ENCODE results near the gene SLC39A11.

Gene SLC39A11

GRCh38 chr17:72976971-72977770 lies 115.3 kb downstream of the SLC39A11 start:
- DNase-seq (ENCODE audit: low spot score), result peak; percentile 96

- DNase-seq (ENCODE audit: low spot score), result no peak
These were observed 117.0 kb downstream of the SLC39A11 start for GRCh38 chr17:72975509-72975908.

GRCh38 chr17:72974605-72975232 lies 117.8 kb downstream of the SLC39A11 start:
- peak; percentile 48 for DNase-seq (ENCODE audit: low spot score)

GRCh38 chr17:72972263-72972951 lies 120.1 kb downstream of the SLC39A11 start:
- no peak for DNase-seq (ENCODE audit: low spot score)

- DNase-seq (ENCODE audit: low spot score), result no peak
These were observed 121.1 kb downstream of the SLC39A11 start for GRCh38 chr17:72971226-72971880.

GRCh38 chr17:72970797-72971196 lies 121.7 kb downstream of the SLC39A11 start:
- peak; percentile 15 for DNase-seq (ENCODE audit: low spot score)

- no peak for DNase-seq (ENCODE audit: low spot score)
These were observed 122.2 kb downstream of the SLC39A11 start for GRCh38 chr17:72970246-72970645.

GRCh38 chr17:72969293-72969906 lies 123.1 kb downstream of the SLC39A11 start:
- DNase-seq (ENCODE audit: low spot score), result no peak

- no peak for DNase-seq (ENCODE audit: low spot score)
These were observed 123.7 kb downstream of the SLC39A11 start for GRCh38 chr17:72968798-72969197.

GRCh38 chr17:72967977-72968585 lies 124.4 kb downstream of the SLC39A11 start:
- peak; percentile 7 for DNase-seq (ENCODE audit: low spot score)

- DNase-seq (ENCODE audit: low spot score), result no peak
These were observed 125.1 kb downstream of the SLC39A11 start for GRCh38 chr17:72967277-72967970.

GRCh38 chr17:72962106-72962505 lies 130.4 kb downstream of the SLC39A11 start:
- no peak for DNase-seq (ENCODE audit: low spot score)

- DNase-seq (ENCODE audit: low spot score), result no peak
These were observed 136.9 kb downstream of the SLC39A11 start for GRCh38 chr17:72955391-72956140.

GRCh38 chr17:72954579-72954978 lies 137.9 kb downstream of the SLC39A11 start:
- DNase-seq (ENCODE audit: low spot score), result no peak

GRCh38 chr17:72953621-72954020 lies 138.9 kb downstream of the SLC39A11 start:
- peak; percentile 47 for DNase-seq (ENCODE audit: low spot score)

- no peak for DNase-seq (ENCODE audit: low spot score)
These were observed 139.7 kb downstream of the SLC39A11 start for GRCh38 chr17:72952641-72953315.

GRCh38 chr17:72952220-72952619 lies 140.3 kb downstream of the SLC39A11 start:
- DNase-seq (ENCODE audit: low spot score), result no peak

GRCh38 chr17:72950242-72950931 lies 142.1 kb downstream of the SLC39A11 start:
- no peak for DNase-seq (ENCODE audit: low spot score)

- no peak for DNase-seq (ENCODE audit: low spot score)
These were observed 144.4 kb downstream of the SLC39A11 start for GRCh38 chr17:72948115-72948514.
